K562 (cell line): Measurements from ENCODE around the gene TXN2. TPM values are rescaled to one million over a fixed set of nuclear protein-coding genes. Genes with fewer than 3 reads are reported as not detected.
A peak's percentile ranks its signal among the peaks of the same experiment; 100 is the strongest.

Experiments
- ARID1B ChIP-seq: fragments of 450-650 bp; IDR thresholded peaks from 2 replicates; pipeline ENCODE4 v1.6.1; 2016; ENCODE audit warnings: antibody characterized with exemption, mild to moderate bottlenecking, inconsistent platforms
- GTF2A2 ChIP-seq: IDR thresholded peaks from 2 replicates; pipeline ENCODE4 v1.6.1; 2016; ENCODE audit warnings: mild to moderate bottlenecking, missing genetic modification characterization, missing compliant biosample characterization
- HBP1 ChIP-seq: fragments of 450-650 bp; formaldehyde crosslinking; IDR thresholded peaks from 2 replicates; pipeline ENCODE4 v1.4.0; 2022; ENCODE audit warnings: missing genetic modification characterization
- HINFP ChIP-seq: fragments of 450-650 bp; conservative IDR thresholded peaks from 2 replicates; pipeline ENCODE4 v1.6.1; 2016; ENCODE audit warnings: missing genetic modification characterization, low read depth, mild to moderate bottlenecking, control low read depth, missing compliant biosample characterization
- ILK ChIP-seq: fragments of 450-650 bp; IDR thresholded peaks from 2 replicates; pipeline ENCODE4 v1.6.1; 2016; ENCODE audit warnings: missing genetic modification characterization, low read depth, mild to moderate bottlenecking, missing compliant biosample characterization, moderate library complexity, borderline replicate concordance
- KLF13 ChIP-seq: fragments of 450-650 bp; IDR thresholded peaks from 2 replicates; pipeline ENCODE4 v1.6.1; 2016; ENCODE audit warnings: missing genetic modification characterization, low read depth, mild to moderate bottlenecking, missing compliant biosample characterization, moderate library complexity, borderline replicate concordance
- PHF21A ChIP-seq: fragments of 450-650 bp; IDR thresholded peaks from 2 replicates; pipeline ENCODE4 v1.6.1; 2017; ENCODE audit warnings: low read depth, borderline replicate concordance
- PKNOX1 ChIP-seq: fragments of 450-650 bp; IDR thresholded peaks from 2 replicates; pipeline ENCODE4 v1.6.1; 2016
- RUNX1 ChIP-seq: sonication (generic); IDR thresholded peaks from 2 replicates; pipeline ENCODE4 v1.6.1; 2016; ENCODE audit warnings: antibody characterized with exemption, low read depth
- SAFB ChIP-seq: fragments of 200-400 bp; formaldehyde crosslinking; IDR thresholded peaks from 2 replicates; pipeline ENCODE4 v1.6.1; 2017; ENCODE audit warnings: low read depth, low read length, borderline replicate concordance
- SPI1 ChIP-seq: IDR thresholded peaks from 2 replicates; pipeline ENCODE4 v1.6.1; 2011; ENCODE audit warnings: low read depth, low read length, control low read depth, borderline replicate concordance
- THRAP3 ChIP-seq: fragments of 450-650 bp; IDR thresholded peaks from 2 replicates; pipeline ENCODE4 v1.6.1; 2016; ENCODE audit warnings: mild to moderate bottlenecking, inconsistent platforms, borderline replicate concordance
- ZBTB26 ChIP-seq: fragments of 450-650 bp; formaldehyde crosslinking; IDR thresholded peaks from 2 replicates; pipeline ENCODE4 v1.4.0; 2022; ENCODE audit warnings: missing genetic modification characterization
- ZHX1 ChIP-seq: fragments of 150-350 bp; conservative IDR thresholded peaks from 2 replicates; pipeline ENCODE4 v1.6.1; 2014; ENCODE audit warnings: low read length
- ZNF655 ChIP-seq: fragments of 250-450 bp; sonication (Bioruptor Pico); IDR thresholded peaks from 2 replicates; pipeline ENCODE4 v1.5.0; 2021
- ZNF75A ChIP-seq: fragments of 450-650 bp; formaldehyde crosslinking; IDR thresholded peaks from 2 replicates; pipeline ENCODE4 v1.4.0; 2020; ENCODE audit warnings: mild to moderate bottlenecking
- polyA plus RNA-seq, 8 experiments: library from polyadenylated mRNA; depleted of rRNA in 4 of 8; stranded (reverse) in 5 of 8; unstranded in 3 of 8; fragments of >200 nt; fragmentation: Nextera tagmentation in 2 of 8; fragmentation: Illumina TruSeq in 1 of 8; extraction: Ambion mirVana in 2 of 8; extraction: Trizol in 1 of 8; gene quantifications; 2 replicates each; pipeline versions ENCODE4 v1.2.1 to v1.2.3, GENCODE V29; 2011 to 2014; ENCODE audit warnings: inconsistent platforms in 1 of 8, missing spikeins in 1 of 8
- total RNA-seq, 7 experiments: library from RNA; depleted of rRNA in 6 of 7; stranded (reverse); fragments of >200 nt in 6 of 7; fragmentation: Illumina TruSeq in 2 of 7; extraction: Trizol in 2 of 7; gene quantifications; 2 replicates each; pipeline versions ENCODE4 v1.2.1 to v1.2.3, GENCODE V29; 2011 to 2021; ENCODE audit warnings: low replicate concordance in 1 of 7

TXN2 gene
- total and polyA plus RNA-seq, 9 of the 15 experiments (the other 6 are each of a cell fraction or from before 2014, with no cell fraction given): 48.5 to 399 (median 118) TPM

GRCh38 chr22:36528795-36529751 lies 47.6 kb upstream of the TXN2 start, which contains the start of gene EIF3D (continued):
- TF ChIP-seq ZBTB26 (CRISPR knock-in tag) (no peak), PKNOX1 (peak; percentile 96), GTF2A2 (tag) (no peak), ZHX1 (no peak), PHF21A (no peak), HINFP (tag) (no peak), ARID1B (peak; percentile 27; the same call in 1 of the 2 replicates), ZNF655 (CRISPR knock-in tag) (no peak), SPI1 (peak; percentile 47; the same call in 1 of the 2 replicates), THRAP3 (no peak), ZNF75A (CRISPR knock-in tag) (no peak), HBP1 (CRISPR knock-in tag) (no peak), RUNX1 (no peak), ILK (tag) (no peak), KLF13 (tag) (peak; percentile 13; the same call in 1 of the 2 replicates), SAFB (no peak)
